K562 (cell line): ENCODE measurements around the gene CACNG1. TPM values are rescaled to one million over a fixed set of nuclear protein-coding genes. Genes with fewer than 3 reads are reported as not detected.

Source experiments
- ATAC-seq: fragments of 200-7000 bp; cut with Tn5 transposase; 3 replicates; pipeline ENCODE4 v1.9.1; 2020; ENCODE audit warnings: moderate library complexity
- BruUV-seq: library from RNA; stranded (reverse); fragments of 400-500 nt; replicated peaks from 2 replicates; lab custom pipeline; 2021; lab: Mats Ljungman, UMichigan
- CTCF ChIA-PET: fragments of 300-600 bp; formaldehyde crosslinking; extraction: SDS; loops from one replicate; lab custom pipeline; 2021; ENCODE audit warnings: low intra/inter-chr PET ratio; lab: Yijun Ruan, JAX
- POLR2A ChIA-PET: fragments of 300-600, 350-650 bp; sonication (Branson Sonifier 250); formaldehyde crosslinking; extraction: SDS; loops from one replicate; lab custom pipeline; 2021; ENCODE audit warnings: antibody characterized with exemption, inconsistent platforms; lab: Yijun Ruan, JAX
- DNase-seq, 4 experiments: peaks; one replicate each; pipeline versions ENCODE4 v3.0.0 to v3.0.0-alpha.2; 2011 to 2018; ENCODE audit warnings: low spot score in 3 of 4, mixed read lengths in 3 of 4; ENCODE audit errors: extremely low read depth in 1 of 4
- FAIRE-seq: peaks from 2 replicates; lab custom pipeline; 2011; peaks lifted over from hg19 to GRCh38; lab: Jason Lieb, UNC
- H2AFZ ChIP-seq: 2 replicates; pipeline ENCODE4 v1.6.0; 2011; ENCODE audit warnings: low read depth, low read length, control low read depth, inconsistent platforms
- H3K27ac ChIP-seq: fragments of 200-600 bp; 3 replicates; pipeline ENCODE4 v1.8.0; 2011; ENCODE audit warnings: low read depth, mild to moderate bottlenecking, control low read depth, inconsistent platforms, low read length, moderate library complexity, mixed read lengths; ENCODE audit errors: extremely low read depth
- H3K27me3 ChIP-seq, 2 experiments: fragments of 300-600 bp in 1 of 2; 2 replicates in 1 of 2; 3 replicates in 1 of 2; pipeline versions ENCODE4 v1.6.0 to v1.8.0; 2011; ENCODE audit warnings: inconsistent platforms in 2 of 2, low read length in 2 of 2, mild to moderate bottlenecking in 1 of 2, mixed read lengths in 1 of 2, moderate library complexity in 1 of 2; ENCODE audit not compliant: control insufficient read depth in 2 of 2, insufficient read depth in 2 of 2
- H3K36me3 ChIP-seq: fragments of 300-600 bp; 3 replicates; pipeline ENCODE4 v1.8.0; 2011; ENCODE audit warnings: mild to moderate bottlenecking, low read length, inconsistent platforms; ENCODE audit not compliant: control insufficient read depth, insufficient read depth
- H3K4me1 ChIP-seq, 2 experiments: fragments of 200-600 bp in 1 of 2; replicated peaks in 1 of 2; 2 replicates in 1 of 2; 3 replicates in 1 of 2; pipeline versions ENCODE4 v1.5.1 to v1.8.0; 2011; ENCODE audit warnings: inconsistent platforms in 2 of 2, low read length in 2 of 2, mild to moderate bottlenecking in 1 of 2, mixed read lengths in 1 of 2, moderate library complexity in 1 of 2; ENCODE audit not compliant: control insufficient read depth in 2 of 2, insufficient read depth in 2 of 2
- H3K4me2 ChIP-seq: 2 replicates; pipeline ENCODE4 v1.6.1; 2011; ENCODE audit warnings: low read length, control low read depth, inconsistent platforms, mixed read lengths; ENCODE audit not compliant: insufficient read depth
- H3K4me3 ChIP-seq: fragments of 200-600 bp; sonication (generic), shearing (Covaris generic); 2 replicates; pipeline ENCODE4 v1.5.1; 2016; ENCODE audit warnings: control low read depth, inconsistent platforms
- H3K79me2 ChIP-seq: fragments of 200-600 bp; 3 replicates; pipeline ENCODE4 v1.8.0; 2011; ENCODE audit warnings: low read length, inconsistent platforms; ENCODE audit not compliant: control insufficient read depth, insufficient read depth
- H3K9ac ChIP-seq, 2 experiments: 2 replicates each; pipeline versions ENCODE4 v1.6.0 to v1.6.1; 2011; ENCODE audit warnings: low read depth in 2 of 2, low read length in 2 of 2, control low read depth in 1 of 2, inconsistent platforms in 1 of 2, mild to moderate bottlenecking in 1 of 2, mixed read lengths in 1 of 2; ENCODE audit not compliant: insufficient read depth in 1 of 2
- H3K9me1 ChIP-seq: one replicate; pipeline ENCODE4 v1.6.0; 2011; ENCODE audit warnings: inconsistent platforms, mild to moderate bottlenecking, low read length, moderate library complexity; ENCODE audit not compliant: control insufficient read depth, insufficient read depth
- H3K9me3 ChIP-seq: replicated peaks from 2 replicates; pipeline ENCODE4 v1.5.1; 2011; ENCODE audit warnings: low read depth, low read length, inconsistent platforms; ENCODE audit not compliant: control insufficient read depth, insufficient read depth
- H4K20me1 ChIP-seq: replicated peaks from 2 replicates; pipeline ENCODE4 v1.6.1; 2011; ENCODE audit warnings: low read length, inconsistent platforms, mixed read lengths; ENCODE audit not compliant: control insufficient read depth, insufficient read depth
- CXXC5 ChIP-seq: fragments of 250-450 bp; sonication (Bioruptor Pico); IDR thresholded peaks from 2 replicates; pipeline ENCODE4 v1.8.0; 2022; ENCODE audit warnings: inconsistent platforms, mild to moderate bottlenecking, moderate library complexity
- ILK ChIP-seq: fragments of 450-650 bp; IDR thresholded peaks from 2 replicates; pipeline ENCODE4 v1.6.1; 2016; ENCODE audit warnings: missing genetic modification characterization, low read depth, mild to moderate bottlenecking, missing compliant biosample characterization, moderate library complexity, borderline replicate concordance
- POU5F1 ChIP-seq: fragments of 150-350 bp; IDR thresholded peaks from 2 replicates; pipeline ENCODE4 v1.6.1; 2014; ENCODE audit warnings: borderline replicate concordance, low read length, low read depth, mild to moderate bottlenecking; ENCODE audit not compliant: partially characterized antibody
- ZNF551 ChIP-seq: fragments of 250-450 bp; sonication (Bioruptor Pico); IDR thresholded peaks from 2 replicates; pipeline ENCODE4 v1.5.0; 2021; ENCODE audit warnings: mild to moderate bottlenecking, moderate library complexity
- ZNF766 ChIP-seq: fragments of 200-800 bp; sonication (Bioruptor generic); conservative IDR thresholded peaks from 2 replicates; pipeline ENCODE4 v1.6.1; 2016; ENCODE audit warnings: missing genetic modification characterization, missing compliant biosample characterization
- WGBS: fragments of 100-300 bp; shearing (Covaris generic); methylation state at CpG from one replicate; pipeline ENCODE4 v1.1.6; 2016; ENCODE audit warnings: low coverage, mixed read lengths; ENCODE audit not compliant: insufficient coverage; ENCODE audit errors: missing lambda C conversion rate; 5-methylcytosine and 5-hydroxymethylcytosine counted together
- in situ Hi-C: fragments of 300-500 bp; cut with MboI; formaldehyde crosslinking; loops from 4 replicates; pipeline ENCODE4 v1.15.0; 2018; ENCODE audit warnings: inconsistent platforms, mixed read lengths
- intact Hi-C: fragments of 100-400 bp; cut with micrococcal nuclease; formaldehyde crosslinking; loops from 2 replicates; pipeline ENCODE4 v1.14.2; 2022
- polyA plus RNA-seq, 8 experiments: library from polyadenylated mRNA; depleted of rRNA in 4 of 8; stranded (reverse) in 5 of 8; unstranded in 3 of 8; fragments of >200 nt; fragmentation: Nextera tagmentation in 2 of 8; fragmentation: Illumina TruSeq in 1 of 8; extraction: Ambion mirVana in 2 of 8; extraction: Trizol in 1 of 8; gene quantifications; 2 replicates each; pipeline versions ENCODE4 v1.2.1 to v1.2.3, GENCODE V29; 2011 to 2014; ENCODE audit warnings: inconsistent platforms in 1 of 8, missing spikeins in 1 of 8
- total RNA-seq, 7 experiments: library from RNA; depleted of rRNA in 6 of 7; stranded (reverse); fragments of >200 nt in 6 of 7; fragmentation: Illumina TruSeq in 2 of 7; extraction: Trizol in 2 of 7; gene quantifications; 2 replicates each; pipeline versions ENCODE4 v1.2.1 to v1.2.3, GENCODE V29; 2011 to 2021; ENCODE audit warnings: low replicate concordance in 1 of 7

Gene CACNG1
- total and polyA plus RNA-seq, 9 of the 15 experiments (the other 6 are each of a cell fraction or from before 2014, with no cell fraction given) = not detected

- Histone ChIP-seq H3K36me3 (no peaks in the 10 kb centered on the region), H3K9me3 (no peaks in the 10 kb centered on the region), H3K4me3 (no peak overlapping the region), H3K9ac (no peak overlapping the region), H2AFZ (no peak overlapping the region), H3K4me1 (peaks cover 0 to 8% of the 10 kb centered on the region in 2 experiments; a peak in 2 of 5 replicates), H4K20me1 (no peaks in the 10 kb centered on the region), H3K27ac (no peak overlapping the region), H3K4me2 (no peak overlapping the region), H3K27me3 (peaks cover 29 to 71% of the 10 kb centered on the region in 2 experiments), H3K79me2 (no peaks in the 10 kb centered on the region), H3K9me1 (no peaks in the 10 kb centered on the region)
- ChIA-PET POLR2A (interaction anchor here (0.6 to 1.0 kb wide), 2 partner anchors 11 to 86 kb away, joined by 3 read pairs; no protein-coding TSS in a partner anchor), CTCF (no interaction called here)
- TF ChIP-seq ZNF766 (CRISPR knock-in tag) = no peak
- TF ChIP-seq CXXC5 (CRISPR knock-in tag) = no peak
- TF ChIP-seq POU5F1 = no peak
- TF ChIP-seq ZNF551 (CRISPR knock-in tag) = no peak
- no peak for TF ChIP-seq ILK (tag)
- intact Hi-C loops = no loop called here
- FAIRE-seq (no peak), ATAC-seq (no peak), DNase-seq (no peak)
- in situ Hi-C loops = no loop called here
- 3% methylated on average over 11 of the region's 11 CpGs for WGBS
- no TSS peak for BruUV-seq
These were observed 2.1 kb upstream of the CACNG1 start for GRCh38 chr17:67041941-67042899.
